HepG2 (cell line): Measurements from ENCODE around the gene AUTS2. TPM values are rescaled to one million over a fixed set of nuclear protein-coding genes. Genes with fewer than 3 reads are reported as not detected.

Experiments used
- ATAC-seq: fragments of 200-7000 bp; cut with Tn5 transposase; 3 replicates; pipeline ENCODE4 v1.9.1; 2020; ENCODE audit warnings: mild to moderate bottlenecking, moderate library complexity
- BruUV-seq: library from RNA; stranded (reverse); fragments of 400-500 nt; replicated peaks from 2 replicates; lab custom pipeline; 2021; lab: Mats Ljungman, UMichigan
- CTCF ChIA-PET: fragments of 300-600 bp; formaldehyde crosslinking; extraction: SDS; loops from one replicate; lab custom pipeline; 2021; ENCODE audit warnings: low total read pairs, inconsistent platforms, low intra/inter-chr PET ratio; lab: Yijun Ruan, JAX
- POLR2A ChIA-PET: fragments of 350-600 bp; sonication (Branson Sonifier 250); formaldehyde crosslinking; loops from one replicate; lab custom pipeline; 2020; ENCODE audit warnings: antibody characterized with exemption, inconsistent platforms; lab: Yijun Ruan, JAX
- DNase-seq: peaks from one replicate; pipeline ENCODE4 v3.0.0-alpha.2; 2015; ENCODE audit warnings: low spot score
- FAIRE-seq: peaks from 3 replicates; lab custom pipeline; 2011; peaks lifted over from hg19 to GRCh38; lab: Jason Lieb, UNC
- H2AFZ ChIP-seq: one replicate; pipeline ENCODE4 v1.6.1; 2011; ENCODE audit warnings: low read length, inconsistent platforms
- H3K27ac ChIP-seq: fragments of 300-600 bp; 3 replicates; pipeline ENCODE4 v1.8.0; 2011; ENCODE audit warnings: mixed run types, mild to moderate bottlenecking, mixed read lengths, low read length, inconsistent platforms; ENCODE audit not compliant: insufficient read depth; ENCODE audit errors: extremely low read length
- H3K27me3 ChIP-seq, 2 experiments: fragments of 200-600 bp in 1 of 2; 2 replicates in 1 of 2; 3 replicates in 1 of 2; pipeline versions ENCODE4 v1.6.0 to v1.8.0; 2011; ENCODE audit warnings: low read length in 2 of 2, mild to moderate bottlenecking in 2 of 2, moderate library complexity in 2 of 2, inconsistent platforms in 1 of 2; ENCODE audit not compliant: insufficient read depth in 2 of 2, control insufficient read depth in 1 of 2
- H3K36me3 ChIP-seq, 2 experiments: fragments of 200-600 bp in 1 of 2; replicated peaks in 1 of 2; 2 replicates in 1 of 2; 3 replicates in 1 of 2; pipeline versions ENCODE4 v1.5.1 to v1.8.0; 2011; ENCODE audit warnings: low read length in 2 of 2, inconsistent platforms in 1 of 2; ENCODE audit not compliant: insufficient read depth in 2 of 2, control insufficient read depth in 1 of 2
- H3K4me1 ChIP-seq: 2 replicates; pipeline ENCODE4 v1.5.1; 2012; ENCODE audit warnings: low read length, inconsistent platforms; ENCODE audit not compliant: insufficient read depth
- H3K4me2 ChIP-seq: 2 replicates; pipeline ENCODE4 v1.6.0; 2011; ENCODE audit warnings: low read depth, low read length, inconsistent platforms
- H3K4me3 ChIP-seq, 3 experiments: fragments of 200-600 bp in 1 of 3; sonication (generic), shearing (Covaris generic) in 1 of 3; replicated peaks in 1 of 3; 2 replicates each; pipeline ENCODE4 v1.5.1; 2011 to 2016; ENCODE audit warnings: low read length in 3 of 3, inconsistent platforms in 2 of 3, low read depth in 2 of 3, mild to moderate bottlenecking in 2 of 3, control low read depth in 1 of 3, mixed read lengths in 1 of 3; ENCODE audit not compliant: insufficient read depth in 1 of 3
- H3K79me2 ChIP-seq: one replicate; pipeline ENCODE4 v1.6.1; 2011; ENCODE audit warnings: low read length, inconsistent platforms; ENCODE audit not compliant: insufficient read depth
- H3K9ac ChIP-seq: 2 replicates; pipeline ENCODE4 v1.6.0; 2011; ENCODE audit warnings: mild to moderate bottlenecking, low read depth, low read length, inconsistent platforms; ENCODE audit not compliant: insufficient read depth
- H3K9me3 ChIP-seq: 2 replicates; pipeline ENCODE4 v1.5.1; 2012; ENCODE audit warnings: mild to moderate bottlenecking, low read length
- H4K20me1 ChIP-seq: 2 replicates; pipeline ENCODE4 v1.6.0; 2011; ENCODE audit warnings: inconsistent platforms, mild to moderate bottlenecking, low read length, moderate library complexity; ENCODE audit not compliant: insufficient read depth
- HOXA7 ChIP-seq: sonication (generic); formaldehyde crosslinking; IDR thresholded peaks from 2 replicates; pipeline ENCODE4 v1.8.1; 2022; ENCODE audit warnings: mild to moderate bottlenecking, missing genetic modification reagents, moderate library complexity
- KAT7 ChIP-seq: IDR thresholded peaks from 2 replicates; pipeline ENCODE4 v1.6.1; 2018; ENCODE audit warnings: borderline replicate concordance, missing compliant biosample characterization
- KLF15 ChIP-seq: sonication (generic); formaldehyde crosslinking; IDR thresholded peaks from 2 replicates; pipeline ENCODE4 v1.8.1; 2023; ENCODE audit warnings: borderline replicate concordance, mild to moderate bottlenecking, inconsistent platforms, missing genetic modification reagents, mixed read lengths
- NFYB ChIP-seq: sonication (generic); formaldehyde crosslinking; IDR thresholded peaks from 2 replicates; pipeline ENCODE4 v1.4.0; 2020; ENCODE audit warnings: missing genetic modification reagents
- NFYC ChIP-seq: IDR thresholded peaks from 2 replicates; pipeline ENCODE4 v1.6.1; 2016; ENCODE audit warnings: missing genetic modification reagents, missing compliant biosample characterization
- PITX1 ChIP-seq: sonication (generic); formaldehyde crosslinking; IDR thresholded peaks from 2 replicates; pipeline ENCODE4 v1.5.1; 2020; ENCODE audit warnings: mild to moderate bottlenecking, missing genetic modification reagents
- ZNF556 ChIP-seq: sonication (generic); formaldehyde crosslinking; IDR thresholded peaks from 2 replicates; pipeline ENCODE4 v1.4.0; 2020; ENCODE audit warnings: mild to moderate bottlenecking, missing genetic modification reagents, borderline replicate concordance
- ZNF773 ChIP-seq: sonication (generic); formaldehyde crosslinking; IDR thresholded peaks from 2 replicates; pipeline ENCODE4 v1.4.0; 2020; ENCODE audit warnings: missing genetic modification reagents, borderline replicate concordance
- WGBS: methylation state at CpG from one replicate; pipeline ENCODE4 v1.1.6; 2017; ENCODE audit warnings: low lambda C conversion rate; 5-methylcytosine and 5-hydroxymethylcytosine counted together
- in situ Hi-C: cut with HindIII; loops from 2 replicates; pipeline ENCODE4 v1.10.0; 2017; ENCODE audit warnings: low pct_unique_long_range_greater_than_20kb; ENCODE audit not compliant: extremely low pct_ligation_motif_present
- intact Hi-C: fragments of 100-400 bp; cut with micrococcal nuclease; formaldehyde crosslinking; loops from one replicate; pipeline ENCODE4 v1.10.0; 2022; ENCODE audit not compliant: unreplicated experiment
- polyA plus RNA-seq, 8 experiments: library from polyadenylated mRNA; depleted of rRNA in 3 of 8; stranded (reverse) in 7 of 8; unstranded in 1 of 8; fragments of >200 nt; fragmentation: Illumina TruSeq in 4 of 8; extraction: Trizol in 4 of 8; gene quantifications; 2 replicates each; pipeline versions ENCODE4 v1.2.1 to v1.2.3, GENCODE V29; 2011 to 2016; ENCODE audit warnings: low read depth in 4 of 8, missing spikeins in 1 of 8, mixed read lengths in 1 of 8; ENCODE audit not compliant: insufficient read depth in 1 of 8
- total RNA-seq, 5 experiments: library from RNA; depleted of rRNA; stranded (reverse); fragments of >200 nt; fragmentation: Illumina TruSeq; extraction: Trizol; gene quantifications; 2 replicates each; pipeline ENCODE4 v1.2.3, GENCODE V29; 2016; ENCODE audit warnings: low read depth in 1 of 5

Gene AUTS2
- total and polyA plus RNA-seq, 2 of the 13 experiments (the other 11 are each of a cell fraction or from before 2014, with no cell fraction given) = 0.38 TPM; not detected in 1

DNA sequence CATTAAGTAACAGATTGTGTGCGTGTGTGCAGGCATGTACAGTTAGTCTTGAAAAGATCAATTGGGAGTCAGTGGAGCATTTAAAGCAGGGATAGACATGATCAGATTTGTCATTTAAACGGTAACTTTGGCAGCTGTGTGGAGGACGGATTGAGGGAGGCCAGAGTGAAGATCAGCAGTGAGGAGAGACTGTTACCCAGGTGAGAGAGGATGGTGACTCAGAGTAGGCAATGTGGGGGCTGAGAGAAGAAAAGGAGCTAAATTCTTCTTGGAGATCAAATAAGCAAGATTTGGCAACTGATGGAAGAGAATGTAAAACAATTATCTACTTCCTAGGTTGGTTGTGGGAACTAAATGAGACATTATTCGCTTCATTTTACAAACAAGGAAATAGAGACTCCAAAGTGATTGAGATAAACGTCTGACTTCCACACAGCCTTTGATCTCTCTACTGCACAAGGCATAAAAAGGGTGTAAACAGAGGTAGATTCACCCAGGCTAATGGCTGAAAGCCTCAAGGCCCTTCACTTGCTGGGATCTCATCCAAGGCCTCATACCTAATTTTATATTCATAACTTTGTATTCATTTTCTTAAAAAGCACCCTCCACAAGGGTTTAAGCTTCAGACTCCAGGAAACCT lies 868.6 kb downstream of the AUTS2 start:
- no peak overlapping the region for H3K4me2 ChIP-seq
- no peaks in the 10 kb centered on the region for H3K9me3 ChIP-seq
- H2AFZ ChIP-seq = no peak overlapping the region
- H3K36me3 ChIP-seq = no peaks in the 10 kb centered on the region
- ATAC-seq (no peak), DNase-seq (no peak), FAIRE-seq (no peak)
- H3K79me2 ChIP-seq = no peaks in the 10 kb centered on the region
- H3K4me1 ChIP-seq = no peaks in the 10 kb centered on the region
- intact Hi-C loops = no loop called here
- CTCF ChIA-PET = no interaction called here
- POLR2A ChIA-PET = no interaction called here
- no peaks in the 10 kb centered on the region for H4K20me1 ChIP-seq
- 9% methylated on average over 5 of the region's 5 CpGs for WGBS
- no peak overlapping the region for H3K9ac ChIP-seq
- no TSS peak for BruUV-seq
- H3K27me3 ChIP-seq = no peaks in the 10 kb centered on the region
- no peak overlapping the region for H3K4me3 ChIP-seq
- in situ Hi-C loops = no loop called here
- no peak for TF ChIP-seq KLF15
- no peak for TF ChIP-seq NFYC (CRISPR knock-in tag)
- TF ChIP-seq NFYB (CRISPR knock-in tag) = no peak
- TF ChIP-seq ZNF556 (CRISPR knock-in tag) = no peak
- TF ChIP-seq HOXA7 (CRISPR knock-in tag) = no peak
- H3K27ac ChIP-seq = no peak overlapping the region

DNA sequence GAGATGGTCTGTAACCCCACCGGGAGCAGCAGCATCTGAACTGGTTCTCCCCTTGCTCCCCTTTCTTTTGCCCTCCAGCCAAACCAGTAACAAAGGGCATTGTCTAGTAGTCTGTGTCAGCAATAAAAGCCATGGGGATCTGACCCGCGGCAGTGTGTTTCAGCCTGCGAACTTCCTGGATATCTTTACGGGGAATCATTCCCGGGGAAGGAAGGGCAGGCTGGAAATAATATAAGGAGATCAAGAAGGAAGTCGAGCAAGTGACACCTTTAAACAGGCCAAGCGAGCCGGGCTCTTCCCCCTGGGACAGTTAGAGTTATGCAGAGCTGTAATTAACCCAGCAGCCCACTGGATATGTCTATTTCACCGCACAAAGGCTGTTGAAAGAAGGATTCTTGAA lies 872.5 kb downstream of the AUTS2 start:
- POLR2A ChIA-PET = no interaction called here

More for the DNA sequence above, 872.5 kb downstream of the AUTS2 start:
- Histone ChIP-seq H3K4me3 (no peak overlapping the region), H3K27ac (no peak overlapping the region), H3K9ac (no peak overlapping the region)
- no peak for ATAC-seq
- BruUV-seq = no TSS peak
- FAIRE-seq = no peak
- no peak for DNase-seq
- TF ChIP-seq PITX1 (CRISPR knock-in tag) (no peak), KAT7 (CRISPR knock-in tag) (no peak), KLF15 (no peak), ZNF773 (CRISPR knock-in tag) (no peak)
- TF ChIP-seq, all 625 proteins: peak for 0
- CTCF ChIA-PET = no interaction called here
- no peaks in the 10 kb centered on the region for H3K4me1 ChIP-seq
- no peaks in the 10 kb centered on the region for H3K79me2 ChIP-seq
- H4K20me1 ChIP-seq = no peaks in the 10 kb centered on the region
- WGBS = 43% methylated on average over 10 of the region's 10 CpGs
- no peaks in the 10 kb centered on the region for H3K9me3 ChIP-seq
- H3K27me3 ChIP-seq = no peaks in the 10 kb centered on the region
- H3K4me2 ChIP-seq = no peak overlapping the region
- H3K36me3 ChIP-seq = no peaks in the 10 kb centered on the region
- intact Hi-C loops = no loop called here
- in situ Hi-C loops = no loop called here
- H2AFZ ChIP-seq = no peak overlapping the region
